HCT116 (cell line): ENCODE data around the gene CDH13. TPM values are rescaled to one million over a fixed set of nuclear protein-coding genes. Genes with fewer than 3 reads are reported as not detected.

ENCODE experiments used
- ATAC-seq: fragments of 200-7000 bp; cut with Tn5 transposase; 2 replicates; pipeline ENCODE4 v1.9.1; 2020; ENCODE audit warnings: mild to moderate bottlenecking, moderate library complexity
- BruUV-seq: library from RNA; stranded (reverse); fragments of 400-500 nt; replicated peaks from 2 replicates; lab custom pipeline; 2021; lab: Mats Ljungman, UMichigan
- CTCF ChIA-PET: fragments of 300-600 bp; sonication (Branson Sonifier 250); formaldehyde crosslinking; loops from one replicate; lab custom pipeline; 2021; ENCODE audit warnings: antibody characterized with exemption; lab: Charles Lee
- POLR2A ChIA-PET: fragments of 300-600, 350-600 bp; sonication (Branson Sonifier 250); formaldehyde crosslinking; loops from one replicate; lab custom pipeline; 2021; ENCODE audit warnings: antibody characterized with exemption; lab: Charles Lee
- RAD21 ChIA-PET, 2 experiments: fragments of 300-600 bp; sonication (Branson Sonifier 250); formaldehyde crosslinking; loops; one replicate each; lab custom pipeline; 2023; ENCODE audit warnings: low total read pairs in 2 of 2; ENCODE audit not compliant: uncharacterized antibody in 2 of 2, unreplicated experiment in 2 of 2, low non-redundant PET in 1 of 2; lab: Charles Lee
- DNase-seq: peaks from one replicate; pipeline ENCODE4 v3.0.0-alpha.2; 2010; ENCODE audit warnings: low read depth, low spot score
- H2AFZ ChIP-seq: fragments of 200-600 bp; shearing (Covaris generic), sonication (generic); 2 replicates; pipeline ENCODE4 v1.6.1; 2017; ENCODE audit warnings: low read depth, mixed run types, mixed read lengths, antibody characterized with exemption, low read length; ENCODE audit not compliant: poor library complexity, severe bottlenecking
- H3K27ac ChIP-seq: 2 replicates; pipeline ENCODE4 v1.5.1; 2012; ENCODE audit warnings: low read depth, low read length
- H3K27me3 ChIP-seq: fragments of 200-600 bp; sonication (generic); 2 replicates; pipeline ENCODE4 v1.6.1; 2016; ENCODE audit warnings: mixed run types, low read length, mixed read lengths; ENCODE audit not compliant: insufficient read depth
- H3K36me3 ChIP-seq, 2 experiments: fragments of 200-500 bp in 1 of 2; fragments of 200-600 bp in 1 of 2; sonication (Bioruptor generic) in 1 of 2; sonication (generic) in 1 of 2; 2 replicates each; pipeline versions ENCODE4 v1.5.1 to v1.6.1; 2014 to 2016; ENCODE audit warnings: low read length in 2 of 2, inconsistent platforms in 1 of 2, mixed read lengths in 1 of 2, mixed run types in 1 of 2; ENCODE audit not compliant: insufficient read depth in 2 of 2, control insufficient read depth in 1 of 2
- H3K4me1 ChIP-seq, 2 experiments: fragments of 200-600 bp in 1 of 2; sonication (generic) in 1 of 2; 2 replicates each; pipeline versions ENCODE4 v1.5.1 to v1.6.1; 2012 to 2017; ENCODE audit warnings: low read length in 2 of 2, inconsistent platforms in 1 of 2, mild to moderate bottlenecking in 1 of 2, mixed read lengths in 1 of 2, mixed run types in 1 of 2, moderate library complexity in 1 of 2; ENCODE audit not compliant: insufficient read depth in 2 of 2, control insufficient read depth in 1 of 2
- H3K4me2 ChIP-seq: fragments of 200-600 bp; sonication (generic); 2 replicates; pipeline ENCODE4 v1.6.1; 2017; ENCODE audit warnings: mixed run types, low read length, mixed read lengths
- H3K4me3 ChIP-seq, 2 experiments: fragments of 200-600 bp in 1 of 2; sonication (generic) in 1 of 2; replicated peaks in 1 of 2; 2 replicates each; pipeline ENCODE4 v1.5.1; 2011 to 2016; ENCODE audit warnings: low read length in 2 of 2, control low read depth in 1 of 2, low read depth in 1 of 2, mild to moderate bottlenecking in 1 of 2, mixed read lengths in 1 of 2, mixed run types in 1 of 2
- H3K79me2 ChIP-seq: fragments of 200-600 bp; sonication (generic); 2 replicates; pipeline ENCODE4 v1.6.1; 2017; ENCODE audit warnings: mild to moderate bottlenecking, mixed run types, low read length, moderate library complexity, mixed read lengths; ENCODE audit not compliant: insufficient read depth
- H3K9ac ChIP-seq: fragments of 200-600 bp; sonication (generic); 2 replicates; pipeline ENCODE4 v1.6.1; 2016; ENCODE audit warnings: low read length, mixed read lengths
- H3K9me2 ChIP-seq: fragments of 200-600 bp; sonication (generic), shearing (Covaris generic); 2 replicates; pipeline ENCODE4 v1.6.1; 2017; ENCODE audit warnings: mixed run types, mild to moderate bottlenecking, moderate library complexity; ENCODE audit not compliant: insufficient read depth
- H3K9me3 ChIP-seq, 2 experiments: fragments of 200-500 bp in 1 of 2; fragments of 200-600 bp in 1 of 2; sonication (Bioruptor generic) in 1 of 2; sonication (generic) in 1 of 2; 2 replicates each; pipeline ENCODE4 v1.6.1; 2014 to 2017; ENCODE audit warnings: low read length in 2 of 2, mixed read lengths in 2 of 2, inconsistent platforms in 1 of 2, low read depth in 1 of 2, mild to moderate bottlenecking in 1 of 2, mixed run types in 1 of 2, moderate library complexity in 1 of 2; ENCODE audit not compliant: control insufficient read depth in 1 of 2, insufficient read depth in 1 of 2
- H4K20me1 ChIP-seq: fragments of 200-600 bp; sonication (generic), shearing (Covaris generic); 2 replicates; pipeline ENCODE4 v1.6.1; 2017; ENCODE audit warnings: mixed run types, mild to moderate bottlenecking, moderate library complexity; ENCODE audit not compliant: insufficient read depth
- CBX3 ChIP-seq: IDR thresholded peaks from 2 replicates; pipeline ENCODE4 v1.6.1; 2012; ENCODE audit warnings: low read depth
- CEBPB ChIP-seq: IDR thresholded peaks from 2 replicates; pipeline ENCODE4 v1.6.1; 2012; ENCODE audit warnings: low read depth
- EZH2phosphoT487 ChIP-seq: fragments of 200-600 bp; IDR thresholded peaks from 2 replicates; pipeline ENCODE4 v1.6.1; 2018; ENCODE audit warnings: antibody characterized with exemption, borderline replicate concordance
- FOSL1 ChIP-seq: IDR thresholded peaks from 2 replicates; pipeline ENCODE4 v1.6.1; 2012; ENCODE audit warnings: low read depth
- JUND ChIP-seq: IDR thresholded peaks from 2 replicates; pipeline ENCODE4 v1.6.1; 2012
- POLR2A ChIP-seq: IDR thresholded peaks from 2 replicates; pipeline ENCODE4 v1.7.0; 2011; ENCODE audit warnings: borderline replicate concordance; ENCODE audit not compliant: insufficient read depth, insufficient read length; ENCODE audit errors: extremely low read depth
- POLR2AphosphoS5 ChIP-seq: IDR thresholded peaks from 2 replicates; pipeline ENCODE4 v1.6.1; 2011; ENCODE audit warnings: mild to moderate bottlenecking, low read depth, low read length, moderate library complexity
- SIN3A ChIP-seq: IDR thresholded peaks from 2 replicates; pipeline ENCODE4 v1.6.1; 2012; ENCODE audit warnings: low read depth
- SP1 ChIP-seq: IDR thresholded peaks from 2 replicates; pipeline ENCODE4 v1.6.1; 2012; ENCODE audit warnings: low read depth
- SRF ChIP-seq: IDR thresholded peaks from 2 replicates; pipeline ENCODE4 v1.6.1; 2012; ENCODE audit warnings: low read depth
- TCF7L2 ChIP-seq: IDR thresholded peaks from 2 replicates; pipeline ENCODE4 v1.7.0; 2011; ENCODE audit warnings: borderline replicate concordance, inconsistent platforms; ENCODE audit not compliant: insufficient read depth, insufficient read length; ENCODE audit errors: extremely low read depth
- YY1 ChIP-seq: IDR thresholded peaks from 2 replicates; pipeline ENCODE4 v1.6.1; 2011; ENCODE audit warnings: low read length, low read depth, moderate library complexity, mild to moderate bottlenecking; ENCODE audit not compliant: insufficient replicate concordance; ENCODE audit errors: extremely low read depth
- ZFX ChIP-seq: fragments of 450-650 bp; IDR thresholded peaks from 2 replicates; pipeline ENCODE4 v1.6.1; 2017
- intact Hi-C: fragments of 100-400 bp; cut with micrococcal nuclease; formaldehyde crosslinking; loops from 2 replicates; pipeline ENCODE4 v1.10.0; 2022
- total RNA-seq: library from RNA; stranded (reverse); gene quantifications from one replicate; pipeline ENCODE4 v1.2.1, GENCODE V29; 2021; ENCODE audit not compliant: unreplicated experiment
- TF ChIP-seq, protein P1 (sequence below): IDR thresholded peaks from 2 replicates; pipeline ENCODE4 v1.6.1; 2011; ENCODE audit warnings: mild to moderate bottlenecking, low read length, moderate library complexity; ENCODE audit not compliant: insufficient replicate concordance; ENCODE audit errors: extremely low read depth
- TF ChIP-seq, protein P2 (sequence below), 3 experiments: fragments of 200-600 bp in 1 of 3; sonication (generic) in 1 of 3; IDR thresholded peaks in 2 of 3; conservative IDR thresholded peaks in 1 of 3; 2 replicates each; pipeline ENCODE4 v1.5.1; 2012 to 2017; ENCODE audit warnings: low read depth in 2 of 3, low read length in 2 of 3, antibody characterized with exemption in 1 of 3, borderline replicate concordance in 1 of 3, control low read depth in 1 of 3, mild to moderate bottlenecking in 1 of 3, mixed read lengths in 1 of 3, mixed run types in 1 of 3, moderate library complexity in 1 of 3; ENCODE audit not compliant: insufficient read depth in 1 of 3
- TF ChIP-seq, protein P3 (sequence below): IDR thresholded peaks from 2 replicates; pipeline ENCODE4 v1.6.1; 2012
- TF ChIP-seq, protein P4 (sequence below): IDR thresholded peaks from 2 replicates; pipeline ENCODE4 v1.6.1; 2012

CDH13 gene
- total RNA-seq, 1 experiment from 2014 or later = not detected

DNA sequence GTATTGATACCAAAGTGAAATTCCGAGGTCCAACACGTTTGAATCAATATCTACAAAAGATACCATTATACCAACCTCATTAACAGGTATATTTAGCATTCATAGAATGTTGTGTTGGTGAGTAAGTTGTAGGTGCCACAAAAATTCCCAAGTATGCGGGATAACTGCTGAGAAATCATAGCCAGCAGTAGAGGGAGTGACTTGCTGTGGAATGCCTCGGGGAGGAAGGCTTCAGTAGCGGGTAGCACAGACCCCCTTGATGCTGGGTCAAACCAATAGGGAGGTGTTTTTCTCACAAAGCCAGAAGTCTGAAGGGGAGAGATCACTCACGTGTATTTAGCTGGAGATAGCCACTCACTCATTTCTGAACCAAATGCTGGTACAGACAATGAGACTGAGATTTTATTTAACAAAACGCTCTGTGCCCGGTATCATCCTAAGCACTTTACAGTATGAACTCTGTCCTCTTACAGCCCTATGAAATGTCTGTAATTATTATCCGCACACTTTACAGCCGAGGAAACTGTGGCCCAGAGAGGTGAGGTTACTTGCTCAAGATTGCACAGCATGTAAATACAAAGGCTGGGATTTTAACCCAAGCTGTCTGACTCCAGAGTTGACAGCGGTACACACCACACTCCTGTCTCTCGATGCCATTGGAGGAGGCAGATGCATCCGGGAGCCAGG lies 1204.1 kb downstream of the CDH13 start:
- Histone ChIP-seq H3K4me2 (no peak overlapping the region), H2AFZ (no peak overlapping the region), H3K36me3 (no peaks in the 10 kb centered on the region), H3K4me3 (no peak overlapping the region), H3K27me3 (no peaks in the 10 kb centered on the region), H3K4me1 (peaks cover 5 to 12% of the 10 kb centered on the region in 2 experiments; a peak in 3 of 4 replicates), H3K9me2 (no peaks in the 10 kb centered on the region), H3K9ac (no peak overlapping the region), H4K20me1 (no peaks in the 10 kb centered on the region), H3K79me2 (no peaks in the 10 kb centered on the region), H3K27ac (no peak overlapping the region), H3K9me3 (no peaks in the 10 kb centered on the region)
- POLR2A ChIA-PET = no interaction called here
- no TSS peak for BruUV-seq
- DNase-seq (no peak), ATAC-seq (no peak)
- TF ChIP-seq, protein P1, sequence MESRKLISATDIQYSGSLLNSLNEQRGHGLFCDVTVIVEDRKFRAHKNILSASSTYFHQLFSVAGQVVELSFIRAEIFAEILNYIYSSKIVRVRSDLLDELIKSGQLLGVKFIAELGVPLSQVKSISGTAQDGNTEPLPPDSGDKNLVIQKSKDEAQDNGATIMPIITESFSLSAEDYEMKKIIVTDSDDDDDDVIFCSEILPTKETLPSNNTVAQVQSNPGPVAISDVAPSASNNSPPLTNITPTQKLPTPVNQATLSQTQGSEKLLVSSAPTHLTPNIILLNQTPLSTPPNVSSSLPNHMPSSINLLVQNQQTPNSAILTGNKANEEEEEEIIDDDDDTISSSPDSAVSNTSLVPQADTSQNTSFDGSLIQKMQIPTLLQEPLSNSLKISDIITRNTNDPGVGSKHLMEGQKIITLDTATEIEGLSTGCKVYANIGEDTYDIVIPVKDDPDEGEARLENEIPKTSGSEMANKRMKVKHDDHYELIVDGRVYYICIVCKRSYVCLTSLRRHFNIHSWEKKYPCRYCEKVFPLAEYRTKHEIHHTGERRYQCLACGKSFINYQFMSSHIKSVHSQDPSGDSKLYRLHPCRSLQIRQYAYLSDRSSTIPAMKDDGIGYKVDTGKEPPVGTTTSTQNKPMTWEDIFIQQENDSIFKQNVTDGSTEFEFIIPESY = no peak
- no peak for TF ChIP-seq SIN3A
- no peak for TF ChIP-seq SP1
- TF ChIP-seq FOSL1 = no peak
- TF ChIP-seq TCF7L2 = no peak
- TF ChIP-seq, protein P2, sequence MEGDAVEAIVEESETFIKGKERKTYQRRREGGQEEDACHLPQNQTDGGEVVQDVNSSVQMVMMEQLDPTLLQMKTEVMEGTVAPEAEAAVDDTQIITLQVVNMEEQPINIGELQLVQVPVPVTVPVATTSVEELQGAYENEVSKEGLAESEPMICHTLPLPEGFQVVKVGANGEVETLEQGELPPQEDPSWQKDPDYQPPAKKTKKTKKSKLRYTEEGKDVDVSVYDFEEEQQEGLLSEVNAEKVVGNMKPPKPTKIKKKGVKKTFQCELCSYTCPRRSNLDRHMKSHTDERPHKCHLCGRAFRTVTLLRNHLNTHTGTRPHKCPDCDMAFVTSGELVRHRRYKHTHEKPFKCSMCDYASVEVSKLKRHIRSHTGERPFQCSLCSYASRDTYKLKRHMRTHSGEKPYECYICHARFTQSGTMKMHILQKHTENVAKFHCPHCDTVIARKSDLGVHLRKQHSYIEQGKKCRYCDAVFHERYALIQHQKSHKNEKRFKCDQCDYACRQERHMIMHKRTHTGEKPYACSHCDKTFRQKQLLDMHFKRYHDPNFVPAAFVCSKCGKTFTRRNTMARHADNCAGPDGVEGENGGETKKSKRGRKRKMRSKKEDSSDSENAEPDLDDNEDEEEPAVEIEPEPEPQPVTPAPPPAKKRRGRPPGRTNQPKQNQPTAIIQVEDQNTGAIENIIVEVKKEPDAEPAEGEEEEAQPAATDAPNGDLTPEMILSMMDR (IDR thresholded peaks at IDR 0.05 in 2 of 3, conservative IDR thresholded peaks at IDR 0.05 in 1 of 3; ENCODE audit: borderline replicate concordance in 1 of 3, insufficient read depth in 1 of 3, low read depth in 2 of 3, low read length in 2 of 3) = no peak
- no peak for TF ChIP-seq SRF
- TF ChIP-seq POLR2A = no peak
- TF ChIP-seq EZH2phosphoT487 = no peak
- TF ChIP-seq ZFX = no peak
- no peak for TF ChIP-seq JUND
- TF ChIP-seq, protein P3, sequence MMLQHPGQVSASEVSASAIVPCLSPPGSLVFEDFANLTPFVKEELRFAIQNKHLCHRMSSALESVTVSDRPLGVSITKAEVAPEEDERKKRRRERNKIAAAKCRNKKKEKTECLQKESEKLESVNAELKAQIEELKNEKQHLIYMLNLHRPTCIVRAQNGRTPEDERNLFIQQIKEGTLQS = no peak
- no peak for TF ChIP-seq CBX3
- TF ChIP-seq, protein P4, sequence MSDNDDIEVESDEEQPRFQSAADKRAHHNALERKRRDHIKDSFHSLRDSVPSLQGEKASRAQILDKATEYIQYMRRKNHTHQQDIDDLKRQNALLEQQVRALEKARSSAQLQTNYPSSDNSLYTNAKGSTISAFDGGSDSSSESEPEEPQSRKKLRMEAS = no peak
- no peak for TF ChIP-seq CEBPB
- TF ChIP-seq POLR2AphosphoS5 = no peak
- TF ChIP-seq YY1 = no peak
- intact Hi-C loops = no loop called here
- CTCF ChIA-PET = no interaction called here
- RAD21 ChIA-PET = no interaction called here
